ENCODE results near the gene FAM107A. TPM values are rescaled to one million over a fixed set of nuclear protein-coding genes. Genes with fewer than 3 reads are reported as not detected.

Gene FAM107A
- total and polyA plus RNA-seq, 5 donors from 2014 or later: not detected

DNA sequence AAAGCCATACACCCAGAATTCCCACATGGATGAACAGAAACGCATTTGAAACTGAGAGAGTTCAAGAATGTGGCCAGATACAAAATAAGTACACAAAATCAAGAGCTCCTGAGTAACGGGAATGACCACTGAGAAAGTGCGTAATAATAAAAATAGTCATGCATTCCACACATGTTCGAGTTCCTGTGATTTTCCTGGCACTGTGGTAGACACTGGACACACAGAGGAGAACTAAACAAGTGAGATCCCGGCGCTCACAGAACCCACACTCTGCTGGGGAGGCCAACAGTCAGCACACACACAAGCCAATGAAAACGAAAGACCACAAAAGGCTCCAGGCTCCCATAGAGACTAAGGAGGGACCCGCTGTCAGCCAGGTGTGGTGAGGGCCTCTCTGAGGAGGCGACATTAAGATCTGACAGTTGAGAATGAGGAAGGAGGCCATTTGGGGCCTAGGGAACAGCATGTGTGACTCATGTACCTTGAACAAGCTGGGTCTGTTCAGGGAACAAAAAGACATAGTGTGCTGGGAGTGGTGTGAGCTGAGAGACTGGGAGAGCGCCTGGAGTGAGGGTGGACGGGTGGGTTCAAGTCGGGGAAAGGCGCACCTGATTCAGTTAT, 5.1 kb downstream of the FAM107A start:
- H3K9me3 Mint-ChIP-seq: no peaks in the 10 kb centered on the region
- ATAC-seq (ENCODE audit: low read depth in 2 of 2): no peak
- no peak for DNase-seq
- Histone ChIP-seq H3K4me1 (ENCODE audit: control insufficient read depth, insufficient read depth, low read length, poor library complexity, severe bottlenecking) (peaks cover 5% of the 10 kb centered on the region), H3K4me3 (ENCODE audit: low read depth, low read length) (no peak overlapping the region), H3K27me3 (ENCODE audit: control insufficient read depth, insufficient read depth, low read length) (no peaks in the 10 kb centered on the region), H3K9me3 (ENCODE audit: control insufficient read depth in 2 of 2, low read length in 2 of 2) (no peaks in the 10 kb centered on the region), H3K36me3 (ENCODE audit: control insufficient read depth, insufficient read depth, low read length) (no peaks in the 10 kb centered on the region), H3K27ac (ENCODE audit: insufficient read depth, low read length, poor library complexity, severe bottlenecking) (no peak overlapping the region)
- peaks cover 0 to 8% (median under 1%) of the 10 kb centered on the region in 4 donors for H3K4me1 Mint-ChIP-seq
- H3K27me3 Mint-ChIP-seq: peaks cover 13% of the 10 kb centered on the region
- H3K27ac Mint-ChIP-seq: no peak overlapping the region
- no peaks in the 10 kb centered on the region for H3K36me3 Mint-ChIP-seq
- no peak overlapping the region for H3K4me3 Mint-ChIP-seq

DNA sequence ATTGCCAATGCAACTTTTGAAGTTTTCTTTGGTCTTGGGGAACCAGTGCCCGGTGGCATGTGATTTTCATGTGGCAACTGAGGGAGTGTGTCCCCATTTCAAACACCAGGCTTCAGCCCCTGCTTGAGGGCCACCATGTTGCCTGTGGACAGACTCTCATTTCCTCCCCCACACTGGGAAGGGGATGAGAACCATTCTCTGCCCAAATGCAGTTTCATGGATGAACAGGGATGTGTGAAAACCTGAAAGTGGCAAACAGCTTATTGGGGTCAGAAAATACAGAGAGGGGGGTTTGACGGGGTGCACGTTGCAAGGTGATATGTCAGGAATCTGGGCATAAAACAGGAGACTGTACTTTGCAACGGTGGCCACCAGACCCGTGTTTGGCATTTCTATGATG, 6.3 kb downstream of the FAM107A start:
- Histone ChIP-seq H3K27ac (ENCODE audit: insufficient read depth, low read length, poor library complexity, severe bottlenecking) (no peak overlapping the region), H3K27me3 (ENCODE audit: control insufficient read depth, insufficient read depth, low read length) (no peaks in the 10 kb centered on the region), H3K4me3 (ENCODE audit: low read depth, low read length) (no peak overlapping the region), H3K9me3 (ENCODE audit: control insufficient read depth in 2 of 2, low read length in 2 of 2) (no peaks in the 10 kb centered on the region), H3K4me1 (ENCODE audit: control insufficient read depth, insufficient read depth, low read length, poor library complexity, severe bottlenecking) (peaks cover 5% of the 10 kb centered on the region), H3K36me3 (ENCODE audit: control insufficient read depth, insufficient read depth, low read length) (no peaks in the 10 kb centered on the region)
- Mint-ChIP-seq H3K9me3 (no peaks in the 10 kb centered on the region), H3K4me1 (peaks cover 0 to 8% (median under 1%) of the 10 kb centered on the region in 4 donors), H3K36me3 (no peaks in the 10 kb centered on the region), H3K4me3 (no peak overlapping the region), H3K27me3 (peaks cover 6% of the 10 kb centered on the region), H3K27ac (no peak overlapping the region)
- ATAC-seq (ENCODE audit: low read depth in 2 of 2) (no peak), DNase-seq (no peak)

DNA sequence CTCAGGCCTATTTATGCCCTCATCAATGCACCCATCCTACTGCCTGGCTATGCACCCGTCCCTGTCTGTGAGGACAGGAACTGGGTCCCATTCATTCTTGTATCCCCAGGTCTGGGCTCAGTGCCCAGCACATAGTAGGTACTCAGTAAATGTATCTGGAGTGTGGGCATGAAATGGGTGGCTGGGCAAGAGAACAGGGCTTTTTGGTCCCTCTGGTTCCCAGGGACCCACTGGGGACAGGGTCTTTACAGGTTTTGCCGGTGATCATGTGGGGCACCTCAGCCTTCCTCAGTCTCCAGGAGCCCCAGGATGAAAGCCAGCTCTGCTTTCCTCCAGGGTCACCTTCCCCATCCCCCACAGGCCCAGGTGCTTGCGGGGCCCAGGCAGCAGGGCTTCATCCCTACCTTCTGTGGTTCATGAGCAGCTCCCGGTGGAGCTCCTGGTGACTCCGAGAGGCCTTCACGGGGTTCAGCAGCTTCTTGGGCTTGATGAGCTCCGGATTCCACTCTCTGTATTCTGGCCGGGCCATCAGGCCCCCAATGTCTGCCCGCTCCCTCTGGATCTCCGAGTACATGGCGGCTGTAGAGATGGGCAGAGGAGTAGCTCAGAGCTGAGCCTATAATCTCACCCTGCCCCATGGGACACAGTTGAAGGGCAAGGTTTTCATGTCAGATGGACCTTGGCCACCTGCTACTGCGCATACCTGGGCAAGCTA, 7.7 kb downstream of the FAM107A start:
- Histone ChIP-seq H3K36me3 (ENCODE audit: control insufficient read depth, insufficient read depth, low read length) (no peaks in the 10 kb centered on the region), H3K27me3 (ENCODE audit: control insufficient read depth, insufficient read depth, low read length) (no peaks in the 10 kb centered on the region), H3K9me3 (ENCODE audit: control insufficient read depth in 2 of 2, low read length in 2 of 2) (no peaks in the 10 kb centered on the region), H3K4me1 (ENCODE audit: control insufficient read depth, insufficient read depth, low read length, poor library complexity, severe bottlenecking) (peaks cover 5% of the 10 kb centered on the region), H3K27ac (ENCODE audit: insufficient read depth, low read length, poor library complexity, severe bottlenecking) (no peak overlapping the region), H3K4me3 (ENCODE audit: low read depth, low read length) (no peak overlapping the region)
- Mint-ChIP-seq H3K4me1 (peaks cover 0 to 8% (median under 1%) of the 10 kb centered on the region in 4 donors), H3K4me3 (no peak overlapping the region), H3K27ac (peak overlapping the region in 1 of 3 donors; percentile 26), H3K27me3 (peaks cover 3% of the 10 kb centered on the region), H3K9me3 (no peaks in the 10 kb centered on the region), H3K36me3 (no peaks in the 10 kb centered on the region)
- DNase-seq (no peak), ATAC-seq (ENCODE audit: low read depth in 2 of 2) (no peak)

DNA sequence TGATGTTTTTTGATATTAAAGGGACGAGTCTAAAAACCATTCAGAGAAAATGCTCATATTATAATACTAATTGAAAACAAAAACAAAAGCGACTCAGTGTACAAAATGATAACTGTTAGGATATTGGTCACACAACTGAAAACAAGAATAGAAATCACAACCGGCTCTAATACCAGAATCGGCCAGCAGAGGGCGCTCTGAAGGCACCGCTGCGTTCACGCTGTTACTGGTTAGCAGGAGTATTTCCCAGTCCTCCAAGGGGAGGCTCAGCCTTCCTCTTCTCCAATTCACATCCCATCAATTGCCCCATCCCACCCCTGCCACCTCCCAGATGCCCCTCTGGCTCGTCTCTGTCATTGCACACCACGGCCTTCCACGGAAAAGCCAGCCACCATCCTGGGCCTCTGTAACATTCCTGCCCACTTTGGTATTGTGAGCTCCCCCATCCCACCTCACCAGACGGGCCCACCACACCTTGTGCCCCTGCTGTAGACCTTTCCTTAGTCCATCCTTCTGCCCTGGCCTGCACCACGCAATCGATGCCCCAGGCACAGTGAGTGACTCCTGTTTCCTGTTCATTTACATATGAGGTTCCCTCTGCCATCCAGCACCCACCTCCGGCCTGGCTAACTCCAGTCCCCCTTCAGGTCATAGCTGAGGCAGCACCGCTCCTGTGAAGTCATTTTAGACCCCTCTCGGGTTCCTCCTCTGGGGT, 8.5 kb downstream of the FAM107A start:
- no peak for ATAC-seq (ENCODE audit: low read depth in 2 of 2)
- H3K27ac Mint-ChIP-seq: peak overlapping the region in 1 of 3 donors; percentile 57

DNA sequence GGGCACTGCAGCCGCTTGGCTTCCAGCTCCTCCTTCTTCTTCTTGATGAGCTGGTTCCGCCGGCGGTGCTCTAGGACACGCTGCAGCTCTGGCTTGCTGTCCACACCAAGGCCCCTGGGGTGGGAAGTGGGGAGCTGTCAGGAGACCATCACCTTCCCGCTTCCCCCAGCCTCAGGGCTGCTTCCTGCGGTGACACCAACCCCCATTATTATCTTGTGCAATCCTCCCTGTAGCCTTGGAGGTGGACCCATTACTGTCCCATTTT, 10.0 kb downstream of the FAM107A start:
- H3K4me3 ChIP-seq (ENCODE audit: low read depth, low read length): no peak overlapping the region
- DNase-seq (no peak), ATAC-seq (ENCODE audit: low read depth in 2 of 2) (no peak)
- Mint-ChIP-seq H3K4me1 (peaks cover 0 to 8% (median under 1%) of the 10 kb centered on the region in 4 donors), H3K4me3 (no peak overlapping the region), H3K27ac (no peak overlapping the region), H3K36me3 (no peaks in the 10 kb centered on the region), H3K9me3 (no peaks in the 10 kb centered on the region), H3K27me3 (no peaks in the 10 kb centered on the region)
- peaks cover 5% of the 10 kb centered on the region for H3K4me1 ChIP-seq (ENCODE audit: control insufficient read depth, insufficient read depth, low read length, poor library complexity, severe bottlenecking)
- no peak overlapping the region for H3K27ac ChIP-seq (ENCODE audit: insufficient read depth, low read length, poor library complexity, severe bottlenecking)
- H3K36me3 ChIP-seq (ENCODE audit: control insufficient read depth, insufficient read depth, low read length): no peaks in the 10 kb centered on the region
- no peaks in the 10 kb centered on the region for H3K9me3 ChIP-seq (ENCODE audit: control insufficient read depth in 2 of 2, low read length in 2 of 2)
- H3K27me3 ChIP-seq (ENCODE audit: control insufficient read depth, insufficient read depth, low read length): no peaks in the 10 kb centered on the region

More for the DNA sequence above, 8.5 kb downstream of the FAM107A start:
- H3K9me3 Mint-ChIP-seq: no peaks in the 10 kb centered on the region
- Histone ChIP-seq H3K27me3 (ENCODE audit: control insufficient read depth, insufficient read depth, low read length) (no peaks in the 10 kb centered on the region), H3K9me3 (ENCODE audit: control insufficient read depth in 2 of 2, low read length in 2 of 2) (no peaks in the 10 kb centered on the region), H3K4me1 (ENCODE audit: control insufficient read depth, insufficient read depth, low read length, poor library complexity, severe bottlenecking) (peaks cover 5% of the 10 kb centered on the region), H3K4me3 (ENCODE audit: low read depth, low read length) (no peak overlapping the region), H3K27ac (ENCODE audit: insufficient read depth, low read length, poor library complexity, severe bottlenecking) (no peak overlapping the region), H3K36me3 (ENCODE audit: control insufficient read depth, insufficient read depth, low read length) (no peaks in the 10 kb centered on the region)
- no peaks in the 10 kb centered on the region for H3K27me3 Mint-ChIP-seq
- DNase-seq: peak; percentile 35 to 51 (median 49)
- H3K36me3 Mint-ChIP-seq: no peaks in the 10 kb centered on the region
- peaks cover 0 to 8% (median under 1%) of the 10 kb centered on the region in 4 donors for H3K4me1 Mint-ChIP-seq
- peak overlapping the region in 2 of 4 donors; percentile 41 to 56 for H3K4me3 Mint-ChIP-seq

GRCh38 chr3:58566398-58567250, 10.6 kb downstream of the FAM107A start:
- ATAC-seq (ENCODE audit: low read depth in 2 of 2): no peak
- DNase-seq: no peak

GRCh38 chr3:58565621-58566397, 11.4 kb downstream of the FAM107A start:
- H3K27ac Mint-ChIP-seq: no peak overlapping the region

More at GRCh38 chr3:58566398-58567250, 10.6 kb downstream of the FAM107A start:
- no peak overlapping the region for H3K27ac ChIP-seq (ENCODE audit: insufficient read depth, low read length, poor library complexity, severe bottlenecking)
- Mint-ChIP-seq H3K9me3 (no peaks in the 10 kb centered on the region), H3K27ac (no peak overlapping the region), H3K36me3 (no peaks in the 10 kb centered on the region), H3K4me3 (no peak overlapping the region), H3K4me1 (peaks cover 0 to 8% (median under 1%) of the 10 kb centered on the region in 4 donors), H3K27me3 (no peaks in the 10 kb centered on the region)
- H3K9me3 ChIP-seq (ENCODE audit: control insufficient read depth in 2 of 2, low read length in 2 of 2): no peaks in the 10 kb centered on the region
- no peak overlapping the region for H3K4me3 ChIP-seq (ENCODE audit: low read depth, low read length)
- no peaks in the 10 kb centered on the region for H3K27me3 ChIP-seq (ENCODE audit: control insufficient read depth, insufficient read depth, low read length)
- peaks cover 5% of the 10 kb centered on the region for H3K4me1 ChIP-seq (ENCODE audit: control insufficient read depth, insufficient read depth, low read length, poor library complexity, severe bottlenecking)
- H3K36me3 ChIP-seq (ENCODE audit: control insufficient read depth, insufficient read depth, low read length): no peaks in the 10 kb centered on the region

More at GRCh38 chr3:58565621-58566397, 11.4 kb downstream of the FAM107A start:
- peaks cover 0 to 8% (median under 1%) of the 10 kb centered on the region in 4 donors for H3K4me1 Mint-ChIP-seq
- H3K9me3 Mint-ChIP-seq: no peaks in the 10 kb centered on the region
- no peak overlapping the region for H3K4me3 ChIP-seq (ENCODE audit: low read depth, low read length)
- H3K27ac ChIP-seq (ENCODE audit: insufficient read depth, low read length, poor library complexity, severe bottlenecking): no peak overlapping the region
- DNase-seq (no peak), ATAC-seq (ENCODE audit: low read depth in 2 of 2) (no peak)
- H3K36me3 Mint-ChIP-seq: no peaks in the 10 kb centered on the region
- H3K9me3 ChIP-seq (ENCODE audit: control insufficient read depth in 2 of 2, low read length in 2 of 2): no peaks in the 10 kb centered on the region
- H3K27me3 ChIP-seq (ENCODE audit: control insufficient read depth, insufficient read depth, low read length): no peaks in the 10 kb centered on the region
- H3K36me3 ChIP-seq (ENCODE audit: control insufficient read depth, insufficient read depth, low read length): no peaks in the 10 kb centered on the region
- H3K27me3 Mint-ChIP-seq: no peaks in the 10 kb centered on the region
- no peak overlapping the region for H3K4me3 Mint-ChIP-seq
- peaks cover 5% of the 10 kb centered on the region for H3K4me1 ChIP-seq (ENCODE audit: control insufficient read depth, insufficient read depth, low read length, poor library complexity, severe bottlenecking)
